GM18909 (cell line): ENCODE measurements around the gene KBTBD4.

Source experiments
- ATAC-seq: cut with Tn5 transposase; IDR thresholded peaks from one replicate; pipeline ENCODE4 v1.9.1; 2021; ENCODE audit warnings: mild to moderate bottlenecking; ENCODE audit not compliant: unreplicated experiment, poor library complexity

The KBTBD4 gene

GRCh38 chr11:47591764-47592163 is 13.0 kb upstream of the KBTBD4 start:
- ATAC-seq = no peak

GRCh38 chr11:47589977-47590861 is 11.4 kb upstream of the KBTBD4 start:
- ATAC-seq = no peak

- ATAC-seq = no peak
Observed at GRCh38 chr11:47589584-47589976, 10.8 kb upstream of the KBTBD4 start.

DNA sequence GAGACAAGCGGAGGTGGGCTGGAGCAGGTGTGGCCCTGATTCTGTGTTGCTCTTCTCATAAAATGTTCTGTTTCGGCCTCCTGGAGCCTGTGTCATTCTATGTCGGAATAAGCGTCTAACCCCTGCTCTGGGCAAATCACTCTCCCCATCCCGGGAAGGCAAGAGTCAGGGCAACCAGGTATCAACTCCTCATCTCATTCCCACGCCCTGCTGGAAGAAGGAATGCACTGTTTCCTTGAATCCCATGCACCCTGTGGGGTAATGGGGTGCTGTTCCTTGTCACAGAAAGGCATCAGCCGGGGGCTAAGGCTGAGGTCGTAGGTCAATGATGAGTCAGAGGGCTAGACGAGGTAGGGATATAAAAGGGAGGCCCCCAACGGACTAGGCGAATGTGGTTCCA is 10.3 kb upstream of the KBTBD4 start:
- no peak for ATAC-seq

DNA sequence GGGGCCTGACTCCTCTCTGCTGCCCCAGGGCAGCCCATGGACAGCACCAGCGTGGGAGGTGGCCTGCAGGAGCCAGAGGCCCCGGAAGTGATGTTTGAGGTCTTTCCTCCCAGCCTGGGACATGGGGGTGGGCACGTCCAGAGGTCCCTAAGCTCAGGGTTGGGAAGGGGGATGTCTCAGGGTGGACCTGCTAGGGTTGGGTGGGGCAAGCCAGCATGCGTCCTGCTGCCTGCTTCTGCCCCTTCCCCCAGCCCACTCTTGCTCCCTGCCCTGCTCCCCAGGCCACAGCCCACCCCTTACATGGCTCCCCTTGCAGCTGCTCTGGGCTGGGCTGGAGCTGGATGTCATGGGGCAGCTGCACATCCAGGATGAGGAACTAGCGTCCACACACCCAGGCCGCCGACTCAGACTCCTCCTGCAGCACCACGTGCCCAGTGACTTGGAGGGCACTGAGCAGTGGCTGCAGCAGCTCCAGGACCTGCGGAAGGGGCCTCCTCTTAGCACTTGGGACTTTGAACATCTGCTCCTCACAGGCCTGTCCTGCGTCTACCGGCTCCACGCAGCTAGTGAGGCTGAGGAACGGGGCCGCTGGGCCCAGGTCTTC is 9.1 kb upstream of the KBTBD4 start:
- no peak for ATAC-seq

GRCh38 chr11:47587039-47587716 is 8.4 kb upstream of the KBTBD4 start:
- ATAC-seq = no peak

DNA sequence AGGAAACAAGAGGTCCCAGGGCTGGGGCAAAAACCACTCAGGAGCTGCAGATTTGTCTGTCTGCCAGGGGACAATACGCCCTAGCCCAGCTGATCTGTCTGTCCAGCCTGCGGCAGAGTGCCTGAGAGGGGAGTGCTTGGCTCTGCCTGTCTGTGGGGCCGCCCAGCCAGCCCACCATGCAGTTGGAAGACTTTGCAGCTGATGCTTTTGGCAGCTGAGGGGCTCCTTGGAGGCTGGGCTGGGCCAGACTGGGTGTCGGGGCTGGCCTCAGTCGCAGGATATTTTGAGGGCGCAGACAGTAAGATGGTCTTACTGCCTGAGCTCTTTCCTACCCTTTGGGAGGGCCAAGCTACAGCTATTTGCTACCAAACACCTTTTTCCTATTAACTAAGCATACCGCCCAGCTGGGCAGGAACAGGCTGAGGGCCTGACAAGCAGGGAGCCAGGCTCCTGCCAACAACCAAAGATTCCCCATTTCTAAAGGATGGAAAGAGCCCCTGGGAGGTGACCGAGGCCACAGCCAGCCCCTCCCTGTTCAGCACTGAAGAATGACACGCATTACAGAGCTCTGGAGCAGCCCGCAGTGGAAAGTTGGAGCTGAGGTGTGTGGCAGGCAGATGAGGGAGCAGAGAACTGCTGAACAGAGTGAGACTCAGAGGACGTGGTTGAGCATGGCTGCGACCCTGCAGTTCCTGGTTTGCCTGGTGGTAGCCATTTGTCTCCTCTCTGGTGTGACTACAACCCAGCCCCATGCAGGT is 7.5 kb upstream of the KBTBD4 start, which contains the start of gene FAM180B:
TSS of gene FAM180B (plus strand) at position 581 of the 758 bp plus-strand sequence. CDS start at position 672, 91 bp downstream.
- ATAC-seq = no peak

DNA sequence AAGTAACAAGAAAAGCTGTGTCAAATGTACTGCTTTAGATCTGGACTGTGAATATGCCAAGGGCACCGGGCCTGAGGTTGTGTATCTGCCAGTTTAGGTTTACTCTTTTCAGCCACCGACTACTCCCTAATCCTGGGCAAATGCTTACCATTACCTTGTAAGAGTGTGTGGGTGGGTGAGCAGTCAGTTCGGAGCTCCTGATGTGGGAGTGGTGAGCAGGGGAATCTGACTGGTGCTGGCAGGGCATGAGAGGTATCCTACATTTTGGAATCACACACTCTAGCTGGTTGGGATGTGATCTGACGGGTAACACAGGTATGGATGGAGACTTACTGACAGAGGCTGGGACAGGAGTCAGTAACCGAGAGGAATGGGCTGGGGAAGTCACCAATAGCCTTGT is 5.1 kb upstream of the KBTBD4 start:
- ATAC-seq = no peak

- no peak for ATAC-seq
Observed at GRCh38 chr11:47577460-47578041, 1.2 kb downstream of the KBTBD4 start.

DNA sequence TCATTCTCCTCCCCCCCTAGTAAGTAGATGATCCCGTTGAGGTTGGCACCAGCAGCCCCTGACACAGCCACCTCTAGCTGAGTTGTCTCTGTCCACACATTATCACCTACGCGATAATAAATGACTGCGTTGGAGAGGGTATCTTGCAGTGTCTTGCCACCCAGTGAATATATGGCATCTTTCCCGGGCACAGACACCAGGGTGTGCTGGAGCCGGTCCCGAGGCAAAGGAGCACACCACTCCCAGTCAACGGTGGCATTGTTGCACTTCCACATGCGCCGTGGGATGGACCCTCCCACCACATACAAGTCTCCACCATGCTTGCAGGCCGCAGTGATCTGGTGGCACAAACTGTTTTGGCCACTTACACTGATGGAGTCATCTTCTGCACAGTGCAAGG is 5.4 kb downstream of the KBTBD4 start:
- no peak for ATAC-seq

DNA sequence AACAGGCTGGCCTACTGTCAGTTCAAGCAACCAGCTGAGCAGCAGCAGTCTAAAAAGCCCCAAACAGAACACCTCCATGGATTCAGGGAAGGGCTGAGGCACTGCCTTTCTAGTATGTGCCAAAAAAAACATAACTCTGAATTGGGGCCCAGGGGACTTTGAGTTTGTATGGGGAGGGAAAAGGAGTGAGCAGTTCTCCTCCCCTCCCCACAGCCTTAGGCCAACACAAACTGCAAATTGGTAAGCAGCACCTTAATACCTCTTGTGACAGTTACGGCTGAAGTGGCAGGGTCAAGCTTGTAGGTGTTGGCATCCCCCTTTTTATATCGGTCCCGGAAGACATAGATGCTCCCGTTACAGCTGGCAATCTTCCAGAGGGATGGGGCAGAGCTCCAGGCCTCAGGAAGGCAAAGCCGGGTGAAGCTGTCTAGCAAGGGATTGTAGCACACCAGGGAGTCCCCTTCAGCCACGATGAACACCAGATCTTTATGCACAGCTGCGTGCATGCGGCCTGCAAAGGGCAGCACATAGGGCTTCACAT is 6.0 kb downstream of the KBTBD4 start:
- no peak for ATAC-seq

DNA sequence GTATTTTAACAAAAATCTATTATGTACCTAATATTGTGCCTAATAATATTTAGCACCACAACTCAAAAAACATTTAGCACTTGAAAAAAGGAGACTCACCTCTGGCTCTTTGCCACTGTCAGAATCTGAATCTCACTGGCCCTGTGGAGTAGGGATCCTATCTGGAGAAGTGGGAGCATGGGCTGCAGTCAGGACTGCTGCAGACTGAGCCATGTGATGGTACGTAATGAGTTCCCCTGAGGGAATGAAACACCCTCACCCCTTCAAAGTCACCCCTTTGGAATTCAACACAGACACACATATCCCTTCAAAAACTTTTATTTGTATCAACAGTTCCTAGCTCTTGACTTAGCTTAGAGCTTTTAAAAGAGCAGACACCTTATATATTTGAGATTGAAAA is 6.9 kb downstream of the KBTBD4 start:
- no peak for ATAC-seq

DNA sequence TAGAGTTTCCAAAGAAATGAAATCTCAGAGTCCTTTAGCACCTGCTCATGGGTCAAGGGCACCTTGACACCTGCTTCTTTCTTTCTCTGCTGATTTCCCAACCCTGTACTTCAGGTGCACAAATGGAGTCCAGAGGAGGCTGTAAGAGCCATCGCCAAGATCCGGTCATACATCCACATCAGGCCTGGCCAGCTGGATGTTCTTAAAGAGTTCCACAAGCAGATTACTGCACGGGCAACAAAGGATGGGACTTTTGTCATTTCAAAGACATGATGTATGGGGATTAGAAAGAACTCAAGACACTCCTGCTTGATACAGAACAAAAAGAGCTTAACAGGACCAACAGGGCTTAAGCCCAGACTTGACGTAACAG is 7.4 kb downstream of the KBTBD4 start:
- no peak for ATAC-seq

DNA sequence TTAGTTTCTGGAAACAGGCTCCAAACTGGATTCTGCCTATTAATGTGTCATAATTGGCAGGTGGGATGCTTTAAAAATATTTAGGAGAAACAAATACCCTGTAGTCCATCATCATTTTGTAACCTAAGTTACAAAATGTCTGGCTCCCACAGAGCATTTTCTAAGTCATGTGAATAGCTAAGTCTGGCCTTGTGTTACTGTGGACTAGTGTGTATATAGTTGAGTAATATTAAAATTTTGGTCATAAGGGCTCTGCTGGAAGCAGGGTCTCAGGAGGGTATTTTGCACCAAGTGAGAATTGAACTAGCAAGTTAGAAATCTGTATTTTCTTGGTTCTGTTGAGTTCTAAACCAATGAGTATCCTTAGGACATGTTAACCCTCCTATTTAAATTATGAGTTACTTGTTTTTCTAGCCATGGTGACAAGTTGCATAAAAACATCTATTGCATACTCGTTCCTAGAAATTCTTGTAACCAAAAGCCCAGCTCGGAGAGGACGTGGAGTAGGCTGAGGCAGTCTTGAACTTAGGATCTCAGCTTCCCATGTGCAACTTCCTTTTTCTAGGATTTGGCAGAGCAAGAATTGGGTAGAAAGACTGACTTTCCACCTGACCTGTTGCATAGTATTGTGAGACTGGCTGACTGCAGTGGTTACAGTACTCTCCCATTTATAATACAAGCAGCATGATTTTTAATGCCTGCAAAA is 8.0 kb downstream of the KBTBD4 start:
- ATAC-seq = no peak

DNA sequence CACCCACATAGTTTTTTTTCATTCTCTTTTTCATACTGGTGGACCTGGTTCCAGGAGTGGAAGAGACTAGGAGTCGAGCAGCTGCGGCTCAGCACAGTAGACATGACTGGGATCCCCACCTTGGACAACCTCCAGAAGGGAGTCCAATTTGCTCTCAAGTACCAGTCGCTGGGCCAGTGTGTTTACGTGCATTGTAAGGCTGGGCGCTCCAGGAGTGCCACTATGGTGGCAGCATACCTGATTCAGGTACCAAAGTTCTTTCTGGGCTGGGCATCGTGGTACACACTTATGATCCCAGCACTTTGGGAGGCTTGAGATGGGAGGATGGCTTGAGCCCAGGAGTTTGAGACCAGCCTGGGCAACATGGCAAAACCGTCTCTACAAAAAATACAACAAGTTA is 9.1 kb downstream of the KBTBD4 start:
- no peak for ATAC-seq

DNA sequence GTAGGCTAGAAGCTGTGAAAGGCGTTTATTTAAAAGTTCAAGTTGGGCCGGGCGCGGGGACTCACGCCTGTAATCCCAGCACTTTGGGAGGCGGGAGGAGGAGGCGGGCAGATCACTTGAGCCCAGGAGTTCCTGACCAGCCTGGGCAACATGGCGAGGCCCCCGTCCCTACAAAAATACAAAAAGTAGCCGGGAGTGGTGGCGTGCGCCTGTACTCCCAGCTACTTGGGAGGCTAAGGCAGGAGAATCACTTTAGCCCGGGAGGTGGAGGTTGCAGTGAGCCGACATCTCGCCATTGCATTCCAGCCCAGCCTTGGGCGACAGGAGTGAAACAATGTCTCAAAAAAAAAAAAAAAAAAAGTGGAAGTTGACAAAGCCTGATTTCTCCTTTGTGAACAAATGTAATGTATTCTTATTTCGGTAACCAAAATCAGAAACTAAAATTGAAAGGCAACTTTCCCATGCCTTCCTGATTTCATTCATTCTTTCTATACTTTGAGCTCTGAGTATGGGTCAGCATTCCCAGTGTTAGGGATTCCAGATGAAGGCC is 12.5 kb downstream of the KBTBD4 start:
- ATAC-seq = no peak

GRCh38 chr11:47565340-47566148 is 13.2 kb downstream of the KBTBD4 start, which contains the start of gene PTPMT1:
Gene PTPMT1, plus strand, starts transcription at chr11:47565599. Its CDS starts 24 bp downstream, at chr11:47565623.
- ATAC-seq = peak; percentile 86

DNA sequence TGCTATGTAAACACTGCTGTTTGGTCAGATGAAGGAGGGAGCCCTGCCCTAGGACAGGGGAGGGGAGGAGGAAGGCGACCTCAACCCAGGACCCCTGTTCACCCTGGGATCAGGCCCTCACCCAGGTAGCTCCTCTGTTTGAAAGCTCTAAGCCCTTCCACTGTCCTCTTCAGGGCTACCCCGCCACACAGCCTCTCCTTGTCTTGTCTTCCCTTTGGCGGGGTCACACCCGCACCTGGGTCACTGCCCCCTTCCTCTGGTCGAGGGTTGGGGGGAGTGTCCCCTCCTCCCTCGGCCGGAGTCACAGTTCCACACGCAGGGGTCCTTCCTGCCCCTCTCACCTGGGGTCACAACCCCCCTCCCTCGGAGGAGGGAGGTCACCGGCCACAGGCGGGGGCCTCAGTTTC is 13.8 kb downstream of the KBTBD4 start:
- ATAC-seq = peak; percentile 26
